B cell (primary cell): Measurements from ENCODE around the gene OTUB2. TPM values are rescaled to one million over a fixed set of nuclear protein-coding genes. Genes with fewer than 3 reads are reported as not detected.
"Not testable (repeated sequence)": the region's sequence is repeated elsewhere in the genome, so short reads cannot be mapped to it uniquely, and the experiment has no call there.

Experiments
- ATAC-seq: fragments of 200-7000 bp; cut with Tn5 transposase; one replicate; pipeline ENCODE4 v1.10.0; 2021; ENCODE audit warnings: low read depth, mild to moderate bottlenecking, moderate number of reproducible peaks, moderate library complexity
- CTCF ChIA-PET: fragments of 350-600 bp; sonication (Branson Sonifier 250); formaldehyde crosslinking; loops from one replicate; lab custom pipeline; 2021; ENCODE audit warnings: antibody characterized with exemption, inconsistent platforms; lab: Charles Lee
- POLR2A ChIA-PET: fragments of 350-600 bp; sonication (Branson Sonifier 250); formaldehyde crosslinking; loops from one replicate; lab custom pipeline; 2021; ENCODE audit warnings: antibody characterized with exemption; lab: Charles Lee
- DNase-seq: peaks from one replicate; pipeline ENCODE4 v3.0.0; 2013
- H2AFZ ChIP-seq: 2 replicates; pipeline ENCODE4 v1.6.1; 2012; ENCODE audit warnings: mild to moderate bottlenecking, low read depth, low read length; ENCODE audit not compliant: insufficient read depth, poor library complexity, severe bottlenecking
- H3K27ac ChIP-seq, 2 donors: 1 replicate in 1 of 2; 2 replicates in 1 of 2; pipeline ENCODE4 v1.5.1; 2012 to 2013; ENCODE audit warnings: low read length in 2 of 2, mild to moderate bottlenecking in 2 of 2, moderate library complexity in 1 of 2
- H3K27me3 ChIP-seq, 4 experiments: fragments of 200-600 bp in 1 of 4; sonication (generic) in 1 of 4; replicated peaks in 1 of 4; 1 replicate in 2 of 4; 2 replicates in 2 of 4; pipeline versions ENCODE4 v1.6.1 to v1.7.0; 2013 to 2016; ENCODE audit warnings: low read length in 3 of 4, mild to moderate bottlenecking in 2 of 4, mixed read lengths in 1 of 4, moderate library complexity in 1 of 4; ENCODE audit not compliant: insufficient read depth in 4 of 4, control insufficient read depth in 3 of 4; ENCODE audit errors: control extremely low read depth in 1 of 4
- H3K36me3 ChIP-seq, 2 experiments: replicated peaks in 1 of 2; 1 replicate in 1 of 2; 2 replicates in 1 of 2; pipeline versions ENCODE4 v1.6.1 to v1.7.1; 2013; ENCODE audit warnings: low read length in 1 of 2; ENCODE audit not compliant: insufficient read depth in 2 of 2, control insufficient read depth in 1 of 2; ENCODE audit errors: control extremely low read depth in 1 of 2, extremely low read depth in 1 of 2
- H3K4me1 ChIP-seq, 2 donors: fragments of 200-600 bp in 1 of 2; sonication (generic) in 1 of 2; 1 replicate in 1 of 2; 2 replicates in 1 of 2; pipeline versions ENCODE4 v1.5.1 to v1.6.1; 2013 to 2017; ENCODE audit warnings: low read length in 2 of 2; ENCODE audit not compliant: control insufficient read depth in 2 of 2, insufficient read depth in 2 of 2
- H3K4me2 ChIP-seq: replicated peaks from 2 replicates; pipeline ENCODE3; 2012; ENCODE audit warnings: mild to moderate bottlenecking, low read depth, low read length; ENCODE audit not compliant: poor library complexity, severe bottlenecking
- H3K4me3 ChIP-seq, 5 experiments: fragments of 200-600 bp in 1 of 5; sonication (generic) in 1 of 5; 1 replicate in 3 of 5; 2 replicates in 2 of 5; pipeline versions ENCODE4 v1.5.1 to v1.7.0; 2011 to 2016; ENCODE audit warnings: low read length in 4 of 5, mild to moderate bottlenecking in 4 of 5, low read depth in 2 of 5, control low read depth in 1 of 5, moderate library complexity in 1 of 5; ENCODE audit not compliant: insufficient read depth in 1 of 5; ENCODE audit errors: control extremely low read depth in 1 of 5, extremely low read depth in 1 of 5
- H3K79me2 ChIP-seq: fragments of 200-600 bp; sonication (generic); one replicate; pipeline ENCODE4 v1.6.0; 2016; ENCODE audit warnings: low read length; ENCODE audit not compliant: control insufficient read depth, insufficient read depth
- H3K9ac ChIP-seq: fragments of 200-600 bp; sonication (generic); 2 replicates; pipeline ENCODE4 v1.6.1; 2017; ENCODE audit warnings: mild to moderate bottlenecking, low read length, moderate library complexity
- H3K9me3 ChIP-seq, 3 donors: one replicate each; pipeline versions ENCODE4 v1.6.1 to v1.7.1; 2013; ENCODE audit warnings: low read length in 2 of 3; ENCODE audit not compliant: control insufficient read depth in 2 of 3, insufficient read depth in 1 of 3; ENCODE audit errors: control extremely low read depth in 1 of 3
- H4K20me1 ChIP-seq: 2 replicates; pipeline ENCODE4 v1.6.0; 2012; ENCODE audit warnings: mild to moderate bottlenecking, low read length; ENCODE audit not compliant: insufficient read depth, control insufficient read depth, poor library complexity, severe bottlenecking
- H3K27ac Mint-ChIP-seq: one replicate; pipeline ENCODE4 v1.8.0; 2021; ENCODE audit warnings: mixed read lengths
- H3K27me3 Mint-ChIP-seq: one replicate; pipeline ENCODE4 v1.8.0; 2021; ENCODE audit warnings: mixed read lengths
- H3K4me1 Mint-ChIP-seq: one replicate; pipeline ENCODE4 v1.8.0; 2021; ENCODE audit warnings: mixed read lengths
- H3K4me3 Mint-ChIP-seq: one replicate; pipeline ENCODE4 v1.8.0; 2021; ENCODE audit warnings: mixed read lengths
- H3K9me3 Mint-ChIP-seq: one replicate; pipeline ENCODE4 v1.8.0; 2022; ENCODE audit warnings: mixed read lengths; ENCODE audit not compliant: insufficient read depth
- EZH2 ChIP-seq: IDR thresholded peaks from 2 replicates; pipeline ENCODE4 v1.6.1; 2012; ENCODE audit warnings: borderline replicate concordance, low read depth, mild to moderate bottlenecking, moderate library complexity, low read length; ENCODE audit not compliant: insufficient read depth, poor library complexity, severe bottlenecking
- WGBS: methylation state at CpG from one replicate; pipeline ENCODE4 v1.1.5; 2013; ENCODE audit warnings: missing lambda C conversion rate; ENCODE audit not compliant: insufficient coverage; 5-methylcytosine and 5-hydroxymethylcytosine counted together
- intact Hi-C: fragments of 100-400 bp; cut with micrococcal nuclease; formaldehyde crosslinking; loops from one replicate; pipeline ENCODE4 v1.10.0; 2022
- polyA plus RNA-seq: library from polyadenylated mRNA; depleted of rRNA; stranded (reverse); fragments of >200 nt; gene quantifications from 2 replicates; pipeline ENCODE4 v1.2.3, GENCODE V29; 2012
- total RNA-seq, 2 donors: library from RNA; stranded (reverse); fragments of 120-200 nt in 1 of 2; gene quantifications; 1 replicate in 1 of 2; 2 replicates in 1 of 2; pipeline versions ENCODE4 v1.2.3 to v1.2.4, GENCODE V29; 2013 to 2022
- TF ChIP-seq, protein P1 (sequence below): fragments of 200-600 bp; IDR thresholded peaks from one replicate; pipeline ENCODE4 v1.8.0; 2022; ENCODE audit warnings: antibody characterized with exemption, mild to moderate bottlenecking

OTUB2 gene
- total and polyA plus RNA-seq, 2 donors (not counting 1 experiment from before 2014, with no cell fraction given) = 0.04 to 0.17 TPM

- no peaks in the 10 kb centered on the region for H3K27me3 Mint-ChIP-seq
- intact Hi-C loops = no loop called here
- no peak overlapping the region for H3K27ac ChIP-seq
- no peak overlapping the region for H2AFZ ChIP-seq
- H3K27me3 ChIP-seq = no peaks in the 10 kb centered on the region
- POLR2A ChIA-PET = no interaction called here
- H3K27ac Mint-ChIP-seq = no peak overlapping the region
- H3K4me1 ChIP-seq = peaks cover 0 to 6% of the 10 kb centered on the region in 2 donors
- no peak overlapping the region for H3K4me3 Mint-ChIP-seq
- TF ChIP-seq, protein P1, sequence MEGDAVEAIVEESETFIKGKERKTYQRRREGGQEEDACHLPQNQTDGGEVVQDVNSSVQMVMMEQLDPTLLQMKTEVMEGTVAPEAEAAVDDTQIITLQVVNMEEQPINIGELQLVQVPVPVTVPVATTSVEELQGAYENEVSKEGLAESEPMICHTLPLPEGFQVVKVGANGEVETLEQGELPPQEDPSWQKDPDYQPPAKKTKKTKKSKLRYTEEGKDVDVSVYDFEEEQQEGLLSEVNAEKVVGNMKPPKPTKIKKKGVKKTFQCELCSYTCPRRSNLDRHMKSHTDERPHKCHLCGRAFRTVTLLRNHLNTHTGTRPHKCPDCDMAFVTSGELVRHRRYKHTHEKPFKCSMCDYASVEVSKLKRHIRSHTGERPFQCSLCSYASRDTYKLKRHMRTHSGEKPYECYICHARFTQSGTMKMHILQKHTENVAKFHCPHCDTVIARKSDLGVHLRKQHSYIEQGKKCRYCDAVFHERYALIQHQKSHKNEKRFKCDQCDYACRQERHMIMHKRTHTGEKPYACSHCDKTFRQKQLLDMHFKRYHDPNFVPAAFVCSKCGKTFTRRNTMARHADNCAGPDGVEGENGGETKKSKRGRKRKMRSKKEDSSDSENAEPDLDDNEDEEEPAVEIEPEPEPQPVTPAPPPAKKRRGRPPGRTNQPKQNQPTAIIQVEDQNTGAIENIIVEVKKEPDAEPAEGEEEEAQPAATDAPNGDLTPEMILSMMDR = no peak
- TF ChIP-seq EZH2 = no peak
- peaks cover 95% of the 10 kb centered on the region for H4K20me1 ChIP-seq
- DNase-seq = no peak
- H3K4me2 ChIP-seq = no peak overlapping the region
- peaks cover 39% of the 10 kb centered on the region for H3K4me1 Mint-ChIP-seq
- no peak overlapping the region for H3K4me3 ChIP-seq
- no peak overlapping the region for H3K9ac ChIP-seq
- CTCF ChIA-PET = no interaction called here
- no peaks in the 10 kb centered on the region for H3K9me3 Mint-ChIP-seq
- no peak for ATAC-seq
- WGBS = 98% methylated on average over 4 of the region's 9 CpGs
- peaks cover 50% of the 10 kb centered on the region for H3K79me2 ChIP-seq
- peaks cover 0 to 1% (median 0%) of the 10 kb centered on the region in 3 donors for H3K9me3 ChIP-seq
- H3K36me3 ChIP-seq = peaks cover 31 to 57% of the 10 kb centered on the region in 2 experiments
Observed at GRCh38 chr14:94062344-94062940, 36.3 kb downstream of the OTUB2 start.

- 89% methylated on average over 7 of the region's 8 CpGs for WGBS
- ChIA-PET CTCF (interaction anchor here (3.2 kb wide), 1 partner anchor 70 kb away, joined by 11 read pairs; no protein-coding TSS in a partner anchor), POLR2A (no interaction called here)
- Histone ChIP-seq H3K79me2 (peaks cover 74% of the 10 kb centered on the region), H3K4me3 (no peak overlapping the region), H3K27ac (no peak overlapping the region), H3K4me1 (peaks cover 0 to 3% of the 10 kb centered on the region in 2 donors), H3K27me3 (no peaks in the 10 kb centered on the region), H3K9ac (no peak overlapping the region), H4K20me1 (peaks cover 93% of the 10 kb centered on the region), H3K4me2 (no peak overlapping the region), H3K9me3 (peaks cover 0 to 5% (median 1%) of the 10 kb centered on the region in 3 donors), H3K36me3 (peaks cover 9 to 20% of the 10 kb centered on the region in 2 experiments), H2AFZ (no peak overlapping the region)
- H3K9me3 Mint-ChIP-seq = peaks cover 8% of the 10 kb centered on the region
- ATAC-seq (no peak), DNase-seq (no peak)
- intact Hi-C loops = no loop called here
- H3K27me3 Mint-ChIP-seq = no peaks in the 10 kb centered on the region
- H3K4me1 Mint-ChIP-seq = peaks cover 60% of the 10 kb centered on the region
- peak overlapping the region; percentile 32 for H3K27ac Mint-ChIP-seq
- TF ChIP-seq, protein P1 = no peak
- no peak for TF ChIP-seq EZH2
- H3K4me3 Mint-ChIP-seq = no peak overlapping the region
Observed at GRCh38 chr14:94066089-94066676, 40.0 kb downstream of the OTUB2 start.

DNA sequence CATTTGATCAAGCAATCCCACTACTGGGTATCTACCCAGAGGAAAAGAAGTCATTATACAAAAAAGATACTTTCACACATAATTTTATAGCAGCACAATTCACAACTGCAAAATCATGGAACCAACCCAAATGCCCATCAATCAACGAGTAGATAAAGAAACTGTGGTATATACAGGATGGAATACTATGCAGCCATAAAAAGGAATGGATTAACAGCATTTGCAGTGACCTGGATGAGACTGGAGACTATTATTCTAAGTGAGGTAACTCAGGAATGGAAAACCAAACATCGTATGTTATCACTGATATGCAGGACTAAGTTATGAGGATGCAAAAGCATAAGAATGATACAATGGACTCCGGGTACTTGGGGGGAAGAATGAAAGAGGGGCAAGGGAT, 45.9 kb downstream of the OTUB2 start:
- H3K4me3 Mint-ChIP-seq, intact Hi-C loops, H3K9ac ChIP-seq, CTCF ChIA-PET, H3K4me2 ChIP-seq, H2AFZ ChIP-seq, POLR2A ChIA-PET, H3K36me3 ChIP-seq, H3K27ac ChIP-seq, H3K27ac Mint-ChIP-seq, H3K4me3 ChIP-seq, H3K27me3 Mint-ChIP-seq, H3K4me1 ChIP-seq, ATAC-seq, H3K27me3 ChIP-seq, DNase-seq: not testable (repeated sequence)
- Mint-ChIP-seq H3K9me3 (peaks cover 23% of the 10 kb centered on the region), H3K4me1 (peaks cover 52% of the 10 kb centered on the region)
- no CpG with 5 or more reads among the region's 3 CpGs for WGBS
- peaks cover 9 to 20% (median 11%) of the 10 kb centered on the region in 3 donors for H3K9me3 ChIP-seq
- peaks cover 82% of the 10 kb centered on the region for H4K20me1 ChIP-seq
- peaks cover 100% of the 10 kb centered on the region for H3K79me2 ChIP-seq
